GM18517 (cell line): ENCODE data around the gene ATP6AP2.
"Not testable (repeated sequence)": the region's sequence is repeated elsewhere in the genome, so short reads cannot be mapped to it uniquely, and the experiment has no call there.

Experiments used
- ATAC-seq: cut with Tn5 transposase; IDR thresholded peaks from one replicate; pipeline ENCODE4 v1.9.1; 2021; ENCODE audit warnings: mild to moderate bottlenecking, moderate library complexity; ENCODE audit not compliant: unreplicated experiment

Gene ATP6AP2

GRCh38 chrX:40575411-40575810, 5.4 kb upstream of the ATP6AP2 start:
- not testable (repeated sequence) for ATAC-seq

GRCh38 chrX:40576291-40576690, 4.5 kb upstream of the ATP6AP2 start:
- ATAC-seq: no peak

- no peak for ATAC-seq
These were observed 2.6 kb upstream of the ATP6AP2 start for GRCh38 chrX:40578039-40578695.

GRCh38 chrX:40579141-40579540, 1.6 kb upstream of the ATP6AP2 start:
- no peak for ATAC-seq

GRCh38 chrX:40579900-40580536, 752 bp upstream of the ATP6AP2 start:
- no peak for ATAC-seq

- ATAC-seq: no peak
These were observed 658 bp downstream of the ATP6AP2 start for GRCh38 chrX:40581336-40581920.

- ATAC-seq: not testable (repeated sequence)
These were observed 1.4 kb downstream of the ATP6AP2 start for GRCh38 chrX:40582178-40582577.

- ATAC-seq: no peak
These were observed 2.0 kb downstream of the ATP6AP2 start for GRCh38 chrX:40582811-40583210.

GRCh38 chrX:40587623-40588022, 6.9 kb downstream of the ATP6AP2 start:
- not testable (repeated sequence) for ATAC-seq

GRCh38 chrX:40589616-40590321, 9.0 kb downstream of the ATP6AP2 start:
- not testable (repeated sequence) for ATAC-seq

- ATAC-seq: no peak
These were observed 22.7 kb downstream of the ATP6AP2 start for GRCh38 chrX:40603446-40603845.

- ATAC-seq: no peak
These were observed 26.6 kb downstream of the ATP6AP2 start for GRCh38 chrX:40607381-40607780.

- no peak for ATAC-seq
These were observed 31.7 kb downstream of the ATP6AP2 start for GRCh38 chrX:40612511-40612910.

GRCh38 chrX:40615976-40616375, 35.2 kb downstream of the ATP6AP2 start:
- no peak for ATAC-seq

- ATAC-seq: no peak
These were observed 36.8 kb downstream of the ATP6AP2 start for GRCh38 chrX:40617566-40617965.

GRCh38 chrX:40622479-40623138, 41.8 kb downstream of the ATP6AP2 start:
- ATAC-seq: no peak

GRCh38 chrX:40623139-40623536, 42.4 kb downstream of the ATP6AP2 start, which contains the start of gene MPC1L:
Gene MPC1L (plus strand): TSS chrX:40623428. CDS start chrX:40623566, 138 bp downstream.
- ATAC-seq: no peak

- ATAC-seq: no peak
These were observed 42.9 kb downstream of the ATP6AP2 start for GRCh38 chrX:40623665-40624064.

GRCh38 chrX:40625294-40625693, 44.5 kb downstream of the ATP6AP2 start:
- ATAC-seq: no peak

- no peak for ATAC-seq
These were observed 47.7 kb downstream of the ATP6AP2 start for GRCh38 chrX:40628506-40628905.

GRCh38 chrX:40632199-40632598, 51.4 kb downstream of the ATP6AP2 start:
- no peak for ATAC-seq
